Measurements from ENCODE around the gene EYS.
"Not testable (repeated sequence)": the region's sequence is repeated elsewhere in the genome, so short reads cannot be mapped to it uniquely, and the experiment has no call there.

The EYS gene

GRCh38 chr6:65595540-65595939, 111.5 kb downstream of the EYS start:
- CTCF ChIA-PET = no interaction called here
- no CpG with 5 or more reads among the region's 4 CpGs for WGBS (ENCODE audit: insufficient coverage)
- H3K27me3 ChIP-seq (replicated peaks in 2 of 5; ENCODE audit: control insufficient read depth in 4 of 5, insufficient read depth in 5 of 5, low read length in 4 of 5) = no peaks in the 10 kb centered on the region

GRCh38 chr6:65570340-65570739, 136.7 kb downstream of the EYS start:
- H3K4me1 ChIP-seq (ENCODE audit: control extremely low read depth in 1 of 4, control insufficient read depth in 4 of 4, insufficient read depth in 4 of 4, low read length in 3 of 4) = no peaks in the 10 kb centered on the region
- CTCF ChIA-PET = interaction anchor here (0.6 kb wide), 1 partner anchor 199 kb away, joined by 4 read pairs; no protein-coding TSS in a partner anchor
- no peaks in the 10 kb centered on the region for H3K36me3 ChIP-seq (ENCODE audit: control insufficient read depth in 4 of 4, insufficient read depth in 4 of 4, low read length in 3 of 4)
- no peak overlapping the region for H3K4me3 ChIP-seq (ENCODE audit: control insufficient read depth in 1 of 7, extremely low read depth in 1 of 7, insufficient read depth in 4 of 7, low read depth in 2 of 7, low read length in 6 of 7)
- POLR2A ChIA-PET = interaction anchor here (0.7 to 0.9 kb wide), 2 partner anchors 89 to 1193 kb away, joined by 3 read pairs; no protein-coding TSS in a partner anchor
- WGBS (ENCODE audit: insufficient coverage) = no CpG with 5 or more reads among the region's 1 CpG
- H3K27ac ChIP-seq (ENCODE audit: insufficient read depth in 1 of 2, low read depth in 1 of 2, low read length in 2 of 2, poor library complexity in 1 of 2, severe bottlenecking in 2 of 2) = no peak overlapping the region
- no peaks in the 10 kb centered on the region for H3K9me3 ChIP-seq (ENCODE audit: control extremely low read depth in 1 of 5, control insufficient read depth in 4 of 5, insufficient read depth in 2 of 5, low read depth in 1 of 5, low read length in 4 of 5)
- no peaks in the 10 kb centered on the region for H3K27me3 ChIP-seq (replicated peaks in 2 of 5; ENCODE audit: control insufficient read depth in 4 of 5, insufficient read depth in 5 of 5, low read length in 4 of 5)
- DNase-seq = no peak

More at GRCh38 chr6:65595540-65595939, 111.5 kb downstream of the EYS start:
- no peak overlapping the region for H3K4me3 ChIP-seq (ENCODE audit: control insufficient read depth in 1 of 7, extremely low read depth in 1 of 7, insufficient read depth in 4 of 7, low read depth in 2 of 7, low read length in 6 of 7)
- H3K4me1 ChIP-seq (ENCODE audit: control extremely low read depth in 1 of 4, control insufficient read depth in 4 of 4, insufficient read depth in 4 of 4, low read length in 3 of 4) = no peaks in the 10 kb centered on the region
- H3K9me3 ChIP-seq (ENCODE audit: control extremely low read depth in 1 of 5, control insufficient read depth in 4 of 5, insufficient read depth in 2 of 5, low read depth in 1 of 5, low read length in 4 of 5) = no peaks in the 10 kb centered on the region
- POLR2A ChIA-PET = no interaction called here
- H3K36me3 ChIP-seq (ENCODE audit: control insufficient read depth in 4 of 4, insufficient read depth in 4 of 4, low read length in 3 of 4) = no peaks in the 10 kb centered on the region
- no peak for DNase-seq
- H3K27ac ChIP-seq (ENCODE audit: insufficient read depth in 1 of 2, low read depth in 1 of 2, low read length in 2 of 2, poor library complexity in 1 of 2, severe bottlenecking in 2 of 2) = no peak overlapping the region

- Histone ChIP-seq H3K36me3 (ENCODE audit: control insufficient read depth in 4 of 4, insufficient read depth in 4 of 4, low read length in 3 of 4) (no peaks in the 10 kb centered on the region), H3K4me1 (ENCODE audit: control extremely low read depth in 1 of 4, control insufficient read depth in 4 of 4, insufficient read depth in 4 of 4, low read length in 3 of 4) (no peaks in the 10 kb centered on the region), H3K9me3 (ENCODE audit: control extremely low read depth in 1 of 5, control insufficient read depth in 4 of 5, insufficient read depth in 2 of 5, low read depth in 1 of 5, low read length in 4 of 5) (no peaks in the 10 kb centered on the region), H3K4me3 (ENCODE audit: control insufficient read depth in 1 of 7, extremely low read depth in 1 of 7, insufficient read depth in 4 of 7, low read depth in 2 of 7, low read length in 6 of 7) (no peak overlapping the region), H3K27me3 (replicated peaks in 2 of 5; ENCODE audit: control insufficient read depth in 4 of 5, insufficient read depth in 5 of 5, low read length in 4 of 5) (no peaks in the 10 kb centered on the region), H3K27ac (ENCODE audit: insufficient read depth in 1 of 2, low read depth in 1 of 2, low read length in 2 of 2, poor library complexity in 1 of 2, severe bottlenecking in 2 of 2) (no peak overlapping the region)
- ChIA-PET POLR2A (no interaction called here), CTCF (interaction anchor here (1.1 kb wide), 1 partner anchor 10 kb away, joined by 3 read pairs; no protein-coding TSS in a partner anchor)
- DNase-seq = no peak
- 94% methylated on average over 1 of the region's 2 CpGs for WGBS (ENCODE audit: insufficient coverage)
These were observed 137.5 kb downstream of the EYS start for GRCh38 chr6:65569505-65569904.

- 81% methylated on average over 7 of the region's 7 CpGs for WGBS (ENCODE audit: insufficient coverage)
- CTCF ChIA-PET = interaction anchor here (1.1 kb wide), 1 partner anchor 10 kb away, joined by 3 read pairs; no protein-coding TSS in a partner anchor
- POLR2A ChIA-PET; DNase-seq; H3K4me1 ChIP-seq (ENCODE audit: control extremely low read depth in 1 of 4, control insufficient read depth in 4 of 4, insufficient read depth in 4 of 4, low read length in 3 of 4); H3K36me3 ChIP-seq (ENCODE audit: control insufficient read depth in 4 of 4, insufficient read depth in 4 of 4, low read length in 3 of 4); H3K27me3 ChIP-seq (replicated peaks in 2 of 5; ENCODE audit: control insufficient read depth in 4 of 5, insufficient read depth in 5 of 5, low read length in 4 of 5); H3K4me3 ChIP-seq (ENCODE audit: control insufficient read depth in 1 of 7, extremely low read depth in 1 of 7, insufficient read depth in 4 of 7, low read depth in 2 of 7, low read length in 6 of 7); H3K9me3 ChIP-seq (ENCODE audit: control extremely low read depth in 1 of 5, control insufficient read depth in 4 of 5, insufficient read depth in 2 of 5, low read depth in 1 of 5, low read length in 4 of 5); H3K27ac ChIP-seq (ENCODE audit: insufficient read depth in 1 of 2, low read depth in 1 of 2, low read length in 2 of 2, poor library complexity in 1 of 2, severe bottlenecking in 2 of 2): not testable (repeated sequence)
These were observed 138.0 kb downstream of the EYS start for GRCh38 chr6:65569056-65569455.

- CTCF ChIA-PET = no interaction called here
- H3K4me1 ChIP-seq (ENCODE audit: control extremely low read depth in 1 of 4, control insufficient read depth in 4 of 4, insufficient read depth in 4 of 4, low read length in 3 of 4) = no peaks in the 10 kb centered on the region
- no peak overlapping the region for H3K27ac ChIP-seq (ENCODE audit: insufficient read depth in 1 of 2, low read depth in 1 of 2, low read length in 2 of 2, poor library complexity in 1 of 2, severe bottlenecking in 2 of 2)
- WGBS (ENCODE audit: insufficient coverage) = 58% methylated on average over 3 of the region's 3 CpGs
- DNase-seq = no peak
- no peaks in the 10 kb centered on the region for H3K9me3 ChIP-seq (ENCODE audit: control extremely low read depth in 1 of 5, control insufficient read depth in 4 of 5, insufficient read depth in 2 of 5, low read depth in 1 of 5, low read length in 4 of 5)
- POLR2A ChIA-PET = no interaction called here
- H3K27me3 ChIP-seq (replicated peaks in 2 of 5; ENCODE audit: control insufficient read depth in 4 of 5, insufficient read depth in 5 of 5, low read length in 4 of 5) = no peaks in the 10 kb centered on the region
- no peaks in the 10 kb centered on the region for H3K36me3 ChIP-seq (ENCODE audit: control insufficient read depth in 4 of 4, insufficient read depth in 4 of 4, low read length in 3 of 4)
- no peak overlapping the region for H3K4me3 ChIP-seq (ENCODE audit: control insufficient read depth in 1 of 7, extremely low read depth in 1 of 7, insufficient read depth in 4 of 7, low read depth in 2 of 7, low read length in 6 of 7)
These were observed 140.9 kb downstream of the EYS start for GRCh38 chr6:65566117-65566516.

- ChIA-PET POLR2A (no interaction called here), CTCF (no interaction called here)
- Histone ChIP-seq H3K4me1 (ENCODE audit: control extremely low read depth in 1 of 4, control insufficient read depth in 4 of 4, insufficient read depth in 4 of 4, low read length in 3 of 4) (no peaks in the 10 kb centered on the region), H3K9me3 (ENCODE audit: control extremely low read depth in 1 of 5, control insufficient read depth in 4 of 5, insufficient read depth in 2 of 5, low read depth in 1 of 5, low read length in 4 of 5) (no peaks in the 10 kb centered on the region), H3K36me3 (ENCODE audit: control insufficient read depth in 4 of 4, insufficient read depth in 4 of 4, low read length in 3 of 4) (no peaks in the 10 kb centered on the region), H3K4me3 (ENCODE audit: control insufficient read depth in 1 of 7, extremely low read depth in 1 of 7, insufficient read depth in 4 of 7, low read depth in 2 of 7, low read length in 6 of 7) (no peak overlapping the region), H3K27me3 (replicated peaks in 2 of 5; ENCODE audit: control insufficient read depth in 4 of 5, insufficient read depth in 5 of 5, low read length in 4 of 5) (no peaks in the 10 kb centered on the region), H3K27ac (ENCODE audit: insufficient read depth in 1 of 2, low read depth in 1 of 2, low read length in 2 of 2, poor library complexity in 1 of 2, severe bottlenecking in 2 of 2) (no peak overlapping the region)
- 100% methylated on average over 5 of the region's 6 CpGs for WGBS (ENCODE audit: insufficient coverage)
- DNase-seq = no peak
These were observed 149.0 kb downstream of the EYS start for GRCh38 chr6:65558071-65558470.

- Histone ChIP-seq H3K4me3 (ENCODE audit: control insufficient read depth in 1 of 7, extremely low read depth in 1 of 7, insufficient read depth in 4 of 7, low read depth in 2 of 7, low read length in 6 of 7) (no peak overlapping the region), H3K27me3 (replicated peaks in 2 of 5; ENCODE audit: control insufficient read depth in 4 of 5, insufficient read depth in 5 of 5, low read length in 4 of 5) (no peaks in the 10 kb centered on the region), H3K4me1 (ENCODE audit: control extremely low read depth in 1 of 4, control insufficient read depth in 4 of 4, insufficient read depth in 4 of 4, low read length in 3 of 4) (no peaks in the 10 kb centered on the region), H3K9me3 (ENCODE audit: control extremely low read depth in 1 of 5, control insufficient read depth in 4 of 5, insufficient read depth in 2 of 5, low read depth in 1 of 5, low read length in 4 of 5) (no peaks in the 10 kb centered on the region), H3K36me3 (ENCODE audit: control insufficient read depth in 4 of 4, insufficient read depth in 4 of 4, low read length in 3 of 4) (no peaks in the 10 kb centered on the region), H3K27ac (ENCODE audit: insufficient read depth in 1 of 2, low read depth in 1 of 2, low read length in 2 of 2, poor library complexity in 1 of 2, severe bottlenecking in 2 of 2) (no peak overlapping the region)
- no peak for DNase-seq
- WGBS (ENCODE audit: insufficient coverage) = 94% methylated on average over 6 of the region's 6 CpGs
- ChIA-PET CTCF (no interaction called here), POLR2A (no interaction called here)
These were observed 149.8 kb downstream of the EYS start for GRCh38 chr6:65557224-65557623.
